Keratinocyte (primary cell): ENCODE results near the gene PSME4.

Experiments
- EZH2 ChIP-seq: IDR thresholded peaks from one replicate; pipeline ENCODE4 v1.6.1; 2012; ENCODE audit warnings: inconsistent platforms, mild to moderate bottlenecking, low read length, moderate library complexity
- TF ChIP-seq, protein P1 (sequence below), 3 experiments: IDR thresholded peaks in 1 of 3; conservative IDR thresholded peaks in 1 of 3; optimal IDR thresholded peaks in 1 of 3; 2 replicates in 2 of 3; 3 replicates in 1 of 3; pipeline versions ENCODE3 to v1.5.1; 2011; ENCODE audit warnings: low read length in 3 of 3, mild to moderate bottlenecking in 3 of 3, moderate library complexity in 2 of 3, control low read depth in 1 of 3, inconsistent platforms in 1 of 3; ENCODE audit not compliant: insufficient read depth in 2 of 3; ENCODE audit errors: extremely low read depth in 1 of 3

DNA sequence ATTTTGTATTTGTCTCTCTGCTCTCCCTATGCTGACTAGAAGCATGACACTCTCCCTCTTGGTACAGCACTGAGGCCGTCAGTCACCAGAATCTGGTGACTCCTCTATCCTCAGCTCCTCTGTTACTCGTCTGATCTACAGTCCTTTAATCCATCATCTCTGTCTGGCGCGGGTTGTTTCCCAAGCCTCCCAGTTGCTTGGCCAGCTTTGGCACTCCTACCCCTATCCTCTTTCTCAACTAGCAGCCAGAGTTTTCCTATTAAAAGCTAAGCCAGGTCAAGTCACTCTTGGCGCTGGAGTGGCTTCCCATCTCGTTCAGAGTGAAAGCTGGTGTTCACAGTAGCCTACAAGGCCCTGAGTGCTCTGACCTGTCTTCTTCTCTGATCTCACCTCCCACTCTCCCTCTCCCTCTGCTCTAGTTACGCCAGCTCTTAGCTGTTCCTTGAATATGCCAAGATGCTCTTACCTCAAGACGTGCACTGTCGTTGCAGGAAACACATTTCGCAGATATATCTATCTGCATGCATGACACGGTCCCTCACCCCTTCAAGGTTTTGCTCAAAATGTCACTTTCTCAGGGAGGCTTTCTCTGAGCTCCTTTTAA is 41.8 kb upstream of the PSME4 start:
- TF ChIP-seq, protein P1, sequence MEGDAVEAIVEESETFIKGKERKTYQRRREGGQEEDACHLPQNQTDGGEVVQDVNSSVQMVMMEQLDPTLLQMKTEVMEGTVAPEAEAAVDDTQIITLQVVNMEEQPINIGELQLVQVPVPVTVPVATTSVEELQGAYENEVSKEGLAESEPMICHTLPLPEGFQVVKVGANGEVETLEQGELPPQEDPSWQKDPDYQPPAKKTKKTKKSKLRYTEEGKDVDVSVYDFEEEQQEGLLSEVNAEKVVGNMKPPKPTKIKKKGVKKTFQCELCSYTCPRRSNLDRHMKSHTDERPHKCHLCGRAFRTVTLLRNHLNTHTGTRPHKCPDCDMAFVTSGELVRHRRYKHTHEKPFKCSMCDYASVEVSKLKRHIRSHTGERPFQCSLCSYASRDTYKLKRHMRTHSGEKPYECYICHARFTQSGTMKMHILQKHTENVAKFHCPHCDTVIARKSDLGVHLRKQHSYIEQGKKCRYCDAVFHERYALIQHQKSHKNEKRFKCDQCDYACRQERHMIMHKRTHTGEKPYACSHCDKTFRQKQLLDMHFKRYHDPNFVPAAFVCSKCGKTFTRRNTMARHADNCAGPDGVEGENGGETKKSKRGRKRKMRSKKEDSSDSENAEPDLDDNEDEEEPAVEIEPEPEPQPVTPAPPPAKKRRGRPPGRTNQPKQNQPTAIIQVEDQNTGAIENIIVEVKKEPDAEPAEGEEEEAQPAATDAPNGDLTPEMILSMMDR (optimal IDR thresholded peaks at IDR 0.05 in 1 of 3, IDR thresholded peaks at IDR 0.05 in 1 of 3, conservative IDR thresholded peaks at IDR 0.05 in 1 of 3; ENCODE audit: extremely low read depth in 1 of 3, insufficient read depth in 2 of 3, low read length in 3 of 3), result no peak
- no peak for TF ChIP-seq EZH2
